GM18517 (cell line): ENCODE results near the gene OTOP1.
"Not testable (repeated sequence)": the region's sequence is repeated elsewhere in the genome, so short reads cannot be mapped to it uniquely, and the experiment has no call there.

Experiments used
- ATAC-seq: cut with Tn5 transposase; IDR thresholded peaks from one replicate; pipeline ENCODE4 v1.9.1; 2021; ENCODE audit warnings: mild to moderate bottlenecking, moderate library complexity; ENCODE audit not compliant: unreplicated experiment

The OTOP1 gene

DNA sequence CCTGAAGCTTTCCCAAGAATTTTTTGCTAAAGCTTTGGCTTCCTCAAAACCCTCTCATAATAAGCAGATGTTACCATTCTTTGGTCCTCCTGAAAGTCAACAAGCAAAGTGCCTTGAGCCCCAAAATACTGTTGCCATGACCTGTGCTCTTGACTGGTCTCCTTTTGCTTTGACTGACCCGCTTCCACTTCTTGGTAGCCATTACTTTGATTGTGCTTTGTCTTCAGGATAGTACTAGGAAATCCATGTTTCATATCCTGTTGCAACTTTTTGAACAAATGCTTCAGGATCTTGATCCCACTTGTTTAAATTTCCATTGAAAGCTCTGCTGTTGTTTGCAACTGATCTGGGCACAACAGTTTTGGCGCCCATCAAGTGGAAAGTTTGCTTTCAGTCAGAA lies 6.9 kb upstream of the OTOP1 start:
- ATAC-seq, result no peak

DNA sequence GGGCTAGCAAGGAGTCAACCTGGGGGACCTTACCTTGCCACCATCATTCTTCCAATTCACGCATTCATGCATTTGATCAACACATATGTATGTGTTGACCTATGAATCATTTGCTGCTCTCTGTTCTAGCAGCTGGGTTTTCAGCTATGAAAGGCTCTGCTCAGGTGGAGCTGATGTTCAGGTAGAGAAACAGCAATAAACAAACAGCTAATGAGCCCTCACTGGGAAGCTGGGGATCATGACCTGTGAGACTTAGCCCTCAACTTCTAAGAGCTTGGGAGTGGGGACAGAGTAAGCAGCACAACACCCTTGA lies 1.6 kb upstream of the OTOP1 start:
- no peak for ATAC-seq

DNA sequence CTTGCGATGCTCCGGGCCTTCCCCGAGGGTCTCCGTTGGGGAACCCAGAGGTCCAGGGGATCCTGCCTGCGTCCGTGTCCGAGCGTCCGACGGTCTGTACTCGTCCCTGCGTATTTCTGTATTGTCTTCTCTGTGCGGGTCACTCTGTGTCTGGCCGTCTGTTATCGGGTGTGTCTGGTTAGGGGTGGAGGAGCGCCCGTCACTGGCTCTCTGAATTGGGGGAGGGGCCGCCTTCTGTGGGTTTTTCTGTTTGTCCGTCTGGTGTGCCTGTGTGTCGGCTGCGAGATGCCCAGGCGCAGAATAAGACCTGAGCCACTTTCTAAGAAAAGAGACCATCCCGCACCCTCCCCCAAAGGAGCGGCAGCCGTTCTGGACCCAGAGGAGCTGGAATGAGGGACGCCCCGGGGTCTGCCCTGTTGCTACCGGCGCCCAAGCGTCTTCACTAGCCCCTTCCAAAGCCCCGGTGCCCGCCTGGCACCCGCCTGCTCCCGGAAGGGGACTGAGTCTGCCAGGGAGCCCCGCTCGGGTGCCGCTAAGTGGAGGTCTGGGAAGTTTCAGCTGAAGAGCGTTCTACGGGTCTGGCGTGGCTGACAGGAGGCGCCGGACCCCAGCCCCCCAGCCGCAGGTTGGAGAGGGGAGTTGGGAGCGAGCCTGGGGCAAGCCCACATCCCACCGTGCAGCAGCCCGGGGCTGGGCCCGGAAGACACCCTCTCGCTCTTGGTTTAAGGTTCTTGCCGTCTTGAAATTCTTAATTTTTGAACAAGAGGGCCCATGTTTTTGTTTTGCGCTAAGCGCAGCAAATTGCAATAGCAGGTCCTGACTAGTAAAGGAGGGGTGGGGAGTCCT lies 1.0 kb upstream of the OTOP1 start:
- no peak for ATAC-seq

- no peak for ATAC-seq
Measured at GRCh38 chr4:4225915-4226605, 669 bp downstream of the OTOP1 start.

DNA sequence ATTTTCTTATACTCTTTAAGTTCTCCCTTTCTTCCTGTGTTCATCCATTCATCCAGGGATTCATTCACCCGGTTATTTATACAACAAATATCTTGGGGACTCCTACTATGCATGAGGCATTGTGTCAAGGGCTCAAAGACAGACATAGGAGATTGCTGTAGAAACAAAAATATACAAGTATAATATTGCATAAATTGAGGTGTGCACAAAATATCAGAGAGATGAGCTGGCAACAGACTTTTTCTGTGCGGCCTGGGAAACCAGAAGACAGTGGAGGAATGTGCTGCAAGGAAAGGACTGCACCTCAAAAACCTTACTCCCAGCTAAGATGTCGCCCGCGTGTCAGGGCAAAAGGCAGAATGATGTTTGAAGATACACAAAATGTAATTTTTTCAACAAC lies 9.6 kb downstream of the OTOP1 start:
- no peak for ATAC-seq

- ATAC-seq, result no peak
Measured at GRCh38 chr4:4216648-4217047, 10.1 kb downstream of the OTOP1 start.

DNA sequence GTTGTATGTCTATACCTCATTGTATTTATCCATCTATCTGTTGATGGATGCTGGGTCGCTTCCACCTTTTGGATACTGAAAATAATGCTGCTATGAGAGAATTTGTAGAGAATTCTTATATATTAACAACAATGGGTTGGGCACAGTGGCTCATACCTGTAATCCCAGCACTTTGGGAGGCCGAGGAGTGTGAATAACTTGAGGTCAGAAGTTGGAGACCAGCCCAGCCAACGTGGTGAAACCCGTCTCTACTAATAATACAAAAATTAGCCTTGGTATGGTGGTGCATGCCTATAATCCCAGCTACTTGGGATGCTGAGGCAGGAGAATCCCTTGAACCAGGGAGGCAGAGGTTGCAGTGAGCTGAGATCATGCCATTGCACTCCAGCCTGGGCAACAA lies 13.1 kb downstream of the OTOP1 start:
- not testable (repeated sequence) for ATAC-seq

GRCh38 chr4:4206204-4206603 lies 20.5 kb downstream of the OTOP1 start:
- no peak for ATAC-seq

- ATAC-seq, result no peak
Measured at GRCh38 chr4:4204401-4204745, 22.4 kb downstream of the OTOP1 start.

DNA sequence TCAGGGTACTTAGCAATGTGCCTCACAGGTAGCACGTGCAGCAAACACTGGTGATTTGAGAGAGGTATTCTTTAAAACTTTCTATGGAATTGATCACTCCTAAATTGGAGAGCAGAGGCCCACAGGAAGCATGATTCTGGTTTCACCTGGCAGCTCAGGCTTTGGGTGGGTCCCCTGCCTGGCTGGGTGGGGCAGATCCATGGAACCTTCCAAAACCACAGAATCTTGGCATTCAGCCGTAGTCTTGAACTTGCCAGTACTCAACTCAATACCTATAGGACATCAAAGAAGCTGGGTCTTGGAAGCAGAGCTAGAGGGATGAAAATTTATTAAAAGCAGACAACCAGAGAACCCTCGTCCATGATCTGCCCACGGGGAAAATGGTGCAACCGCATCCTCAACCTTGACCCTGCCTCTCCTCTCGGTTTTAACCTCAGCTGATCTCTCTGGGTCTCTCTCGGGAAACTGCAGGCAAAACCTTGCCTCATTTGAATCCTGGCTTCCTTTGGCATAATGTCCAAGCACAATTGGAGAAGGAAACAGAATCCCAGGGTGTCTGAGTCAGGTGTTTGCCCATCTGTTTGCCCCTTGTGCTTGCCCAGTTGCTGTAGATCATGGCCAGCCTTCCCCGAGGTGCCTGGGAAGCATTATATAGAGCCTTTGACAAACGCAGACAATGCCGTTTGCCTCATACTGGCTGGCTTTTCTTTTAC lies 22.9 kb downstream of the OTOP1 start:
- ATAC-seq, result no peak

- no peak for ATAC-seq
Measured at GRCh38 chr4:4202510-4202909, 24.2 kb downstream of the OTOP1 start.

DNA sequence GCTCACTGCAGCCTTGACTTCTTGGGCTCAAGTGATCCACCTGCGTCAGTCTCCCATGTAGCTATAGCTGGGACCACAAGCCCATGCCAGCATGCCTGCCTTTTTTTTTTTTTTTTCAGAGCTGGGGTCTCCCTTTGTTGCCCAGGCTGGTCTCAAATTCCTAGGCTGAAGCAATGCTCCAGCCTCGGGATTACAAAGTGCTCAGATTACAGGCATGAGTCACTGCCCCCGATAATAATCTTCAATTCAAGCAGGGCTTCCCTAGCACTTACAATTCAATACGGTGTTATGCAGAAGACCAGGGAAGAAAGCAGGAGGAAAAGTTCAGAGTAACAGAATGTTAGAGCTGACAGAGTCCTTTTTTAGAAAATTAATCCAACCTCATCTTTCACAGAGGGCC lies 26.1 kb downstream of the OTOP1 start:
- no peak for ATAC-seq

- ATAC-seq, result no peak
Measured at GRCh38 chr4:4195354-4195753, 31.4 kb downstream of the OTOP1 start.

DNA sequence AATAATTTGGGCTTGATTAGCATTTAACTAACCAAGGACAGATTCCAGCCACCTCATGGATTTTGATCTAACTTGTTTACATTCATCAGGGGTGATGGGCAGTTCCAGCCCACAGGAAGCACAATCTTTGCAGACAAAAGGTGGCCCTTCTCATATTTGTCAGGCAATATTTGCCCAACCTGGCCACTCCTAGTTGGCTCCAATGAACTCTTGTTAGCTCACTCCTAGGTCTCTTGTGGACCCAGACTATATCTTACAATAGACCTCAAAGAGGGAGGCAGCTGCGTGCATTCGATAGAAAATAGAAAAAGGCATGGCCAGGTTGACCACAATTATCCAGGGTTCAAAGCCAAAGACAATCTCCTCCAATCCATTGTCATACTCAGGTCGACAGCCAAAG lies 38.2 kb downstream of the OTOP1 start:
- ATAC-seq, result not testable (repeated sequence)

- ATAC-seq, result no peak
Measured at GRCh38 chr4:4185528-4185927, 41.2 kb downstream of the OTOP1 start.

GRCh38 chr4:4182835-4183568 lies 43.7 kb downstream of the OTOP1 start:
- ATAC-seq, result no peak

DNA sequence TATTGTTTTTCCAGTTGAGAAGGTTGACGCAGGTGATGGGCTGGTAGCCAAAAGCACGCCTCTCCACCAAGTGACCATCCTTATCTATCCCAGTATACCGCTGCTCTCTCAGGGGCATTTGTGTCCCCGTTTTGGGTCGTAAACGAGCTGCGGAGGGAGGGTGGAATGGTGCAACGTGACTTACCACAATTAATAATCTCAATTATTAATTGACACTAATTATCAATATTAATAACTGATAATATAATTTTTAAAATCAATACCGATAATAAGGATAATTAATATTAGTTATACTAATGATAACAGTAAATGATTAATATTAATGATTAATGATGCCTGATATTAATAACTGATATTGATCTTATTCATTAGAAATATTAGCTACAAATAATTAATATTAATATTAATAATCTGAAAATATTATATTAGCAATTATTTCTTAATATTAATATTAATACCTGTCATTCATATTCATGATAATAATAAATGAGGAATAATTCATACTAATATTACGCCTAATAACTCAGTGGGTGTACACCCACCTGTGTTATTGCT lies 56.1 kb downstream of the OTOP1 start:
- no peak for ATAC-seq

DNA sequence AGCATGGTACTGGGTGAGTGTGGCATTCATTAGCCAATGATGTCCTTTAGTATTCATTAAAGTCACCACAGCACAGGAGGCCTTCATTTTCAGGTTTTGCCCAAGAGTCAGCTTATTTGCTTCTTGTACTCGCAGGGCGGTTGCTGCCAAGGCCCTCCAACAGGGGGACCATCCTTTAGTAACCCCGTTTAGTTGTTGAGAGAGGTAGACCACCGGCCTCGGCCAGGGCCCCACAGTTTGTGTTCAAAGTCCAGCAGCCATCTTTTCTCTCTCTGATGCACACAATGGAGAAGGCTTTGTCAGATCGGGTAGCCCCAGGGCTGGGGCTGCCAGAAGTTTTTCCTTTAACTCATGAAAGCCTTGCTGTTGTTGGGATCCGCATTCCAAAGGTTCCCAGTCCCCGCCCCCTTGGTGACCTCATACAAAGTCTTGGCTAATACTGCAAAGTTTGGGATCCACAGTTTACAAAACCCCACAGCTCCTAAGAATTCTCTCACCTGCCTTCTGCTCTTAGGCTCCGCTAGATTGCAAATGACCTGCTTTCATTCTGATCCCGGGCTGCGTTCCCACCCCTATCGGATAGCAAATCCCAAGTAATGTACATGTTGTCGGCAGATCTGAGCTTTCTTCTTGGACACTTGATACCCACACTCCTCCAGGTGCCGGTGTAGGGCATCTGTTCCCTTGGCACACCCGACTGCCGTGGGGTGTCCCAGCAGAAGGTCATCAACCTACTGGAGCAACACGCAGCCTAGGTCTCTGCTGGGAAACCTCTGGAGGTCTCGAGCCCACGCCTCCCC lies 58.5 kb downstream of the OTOP1 start:
- not testable (repeated sequence) for ATAC-seq

GRCh38 chr4:4166986-4167385 lies 59.7 kb downstream of the OTOP1 start:
- not testable (repeated sequence) for ATAC-seq

GRCh38 chr4:4165701-4166392 lies 60.9 kb downstream of the OTOP1 start:
- not testable (repeated sequence) for ATAC-seq
